ENCODE results near the gene RPS19. TPM values are rescaled to one million over a fixed set of nuclear protein-coding genes. Genes with fewer than 3 reads are reported as not detected.

Gene RPS19
- total RNA-seq, 1 experiment from 2014 or later = 3,020 TPM

DNA sequence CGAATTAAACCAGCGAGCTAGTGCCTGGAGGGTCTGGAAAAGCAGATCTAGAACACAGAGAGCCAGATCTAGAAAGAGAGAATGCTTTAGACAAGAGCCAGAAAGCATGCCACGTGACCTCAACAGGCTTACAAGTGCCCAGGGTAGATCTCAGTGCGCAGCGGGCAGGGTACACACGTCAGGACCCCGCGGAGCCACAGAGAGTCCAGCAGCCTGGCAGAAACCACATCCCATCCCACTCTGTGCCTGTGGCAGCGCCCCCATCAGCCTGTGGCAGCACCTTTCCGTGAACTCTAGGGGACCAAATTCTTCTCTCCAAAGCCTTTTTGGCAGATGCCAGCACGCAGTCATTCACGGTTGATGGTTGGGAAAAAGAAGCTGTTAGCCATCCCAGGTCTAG, 28.9 kb downstream of the RPS19 start:
- intact Hi-C loops (cut with micrococcal nuclease) = no loop called here
- Histone ChIP-seq H4K20me1 (ENCODE audit: insufficient read depth) (no peaks in the 10 kb centered on the region), H3K27me3 (ENCODE audit: insufficient read depth, low read length) (no peaks in the 10 kb centered on the region), H2AFZ (ENCODE audit: low read depth, low read length, poor library complexity, severe bottlenecking) (no peak overlapping the region), H3K9me3 (ENCODE audit: control insufficient read depth in 1 of 2, insufficient read depth in 1 of 2, low read depth in 1 of 2, low read length in 2 of 2) (no peaks in the 10 kb centered on the region), H3K79me2 (ENCODE audit: insufficient read depth, low read length) (peaks cover 54% of the 10 kb centered on the region), H3K9ac (ENCODE audit: low read length) (peak overlapping the region; percentile 65; the same call in 1 of the 2 replicates), H3K27ac (ENCODE audit: low read depth, low read length) (no peak overlapping the region), H3K9me2 (ENCODE audit: insufficient read depth) (no peaks in the 10 kb centered on the region), H3K4me1 (ENCODE audit: control insufficient read depth in 1 of 2, insufficient read depth in 2 of 2, low read length in 2 of 2) (peaks cover 27 to 44% of the 10 kb centered on the region in 2 experiments), H3K36me3 (ENCODE audit: control insufficient read depth in 1 of 2, insufficient read depth in 2 of 2, low read length in 2 of 2) (peaks cover 4 to 18% of the 10 kb centered on the region in 2 experiments), H3K4me3 (replicated peaks in 1 of 2; ENCODE audit: low read depth in 1 of 2, low read length in 2 of 2) (no peak overlapping the region), H3K4me2 (ENCODE audit: low read length) (no peak overlapping the region)
- ChIA-PET CTCF (no interaction called here), POLR2A (interaction anchor here (1.1 kb wide), 1 partner anchor 15 kb away, joined by 4 read pairs; no protein-coding TSS in a partner anchor), RAD21 (ENCODE audit: low non-redundant PET in 1 of 2, low total read pairs in 2 of 2, uncharacterized antibody in 2 of 2, unreplicated experiment in 2 of 2) (no interaction called here)
- no peak for DNase-seq (ENCODE audit: low read depth, low spot score)
- no peak for ATAC-seq
- no peak for TF ChIP-seq TCF7L2 (IDR thresholded peaks at IDR 0.05; ENCODE audit: borderline replicate concordance, extremely low read depth, insufficient read depth, insufficient read length)
- TF ChIP-seq, protein P1, sequence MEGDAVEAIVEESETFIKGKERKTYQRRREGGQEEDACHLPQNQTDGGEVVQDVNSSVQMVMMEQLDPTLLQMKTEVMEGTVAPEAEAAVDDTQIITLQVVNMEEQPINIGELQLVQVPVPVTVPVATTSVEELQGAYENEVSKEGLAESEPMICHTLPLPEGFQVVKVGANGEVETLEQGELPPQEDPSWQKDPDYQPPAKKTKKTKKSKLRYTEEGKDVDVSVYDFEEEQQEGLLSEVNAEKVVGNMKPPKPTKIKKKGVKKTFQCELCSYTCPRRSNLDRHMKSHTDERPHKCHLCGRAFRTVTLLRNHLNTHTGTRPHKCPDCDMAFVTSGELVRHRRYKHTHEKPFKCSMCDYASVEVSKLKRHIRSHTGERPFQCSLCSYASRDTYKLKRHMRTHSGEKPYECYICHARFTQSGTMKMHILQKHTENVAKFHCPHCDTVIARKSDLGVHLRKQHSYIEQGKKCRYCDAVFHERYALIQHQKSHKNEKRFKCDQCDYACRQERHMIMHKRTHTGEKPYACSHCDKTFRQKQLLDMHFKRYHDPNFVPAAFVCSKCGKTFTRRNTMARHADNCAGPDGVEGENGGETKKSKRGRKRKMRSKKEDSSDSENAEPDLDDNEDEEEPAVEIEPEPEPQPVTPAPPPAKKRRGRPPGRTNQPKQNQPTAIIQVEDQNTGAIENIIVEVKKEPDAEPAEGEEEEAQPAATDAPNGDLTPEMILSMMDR (IDR thresholded peaks at IDR 0.05 in 2 of 3, conservative IDR thresholded peaks at IDR 0.05 in 1 of 3; ENCODE audit: borderline replicate concordance in 1 of 3, insufficient read depth in 1 of 3, low read depth in 2 of 3, low read length in 2 of 3) = 0 out of 6 replicates have a peak, but pooled peaks of 2 of the 3 experiments have one; percentile 3 to 6
- no TSS peak for BruUV-seq (replicated peaks)

- no peak for TF ChIP-seq CBX3 (IDR thresholded peaks at IDR 0.05; ENCODE audit: low read depth)
- TF ChIP-seq SP1 (IDR thresholded peaks at IDR 0.05; ENCODE audit: low read depth) = no peak
- TF ChIP-seq EZH2 (IDR thresholded peaks at IDR 0.05) = no peak
- TF ChIP-seq EZH2phosphoT487 (IDR thresholded peaks at IDR 0.05; ENCODE audit: borderline replicate concordance) = no peak
- no peak for TF ChIP-seq EGR1 (IDR thresholded peaks at IDR 0.05; ENCODE audit: low read depth)
- no peak for TF ChIP-seq ELF1 (IDR thresholded peaks at IDR 0.05; ENCODE audit: borderline replicate concordance, low read depth)
- TF ChIP-seq CEBPB (IDR thresholded peaks at IDR 0.05; ENCODE audit: low read depth) = no peak
- peaks cover 11 to 18% of the 10 kb centered on the region in 2 experiments for H3K36me3 ChIP-seq (ENCODE audit: control insufficient read depth in 1 of 2, insufficient read depth in 2 of 2, low read length in 2 of 2)
- no peaks in the 10 kb centered on the region for H3K9me2 ChIP-seq (ENCODE audit: insufficient read depth)
- peaks cover 47% of the 10 kb centered on the region for H3K79me2 ChIP-seq (ENCODE audit: insufficient read depth, low read length)
- intact Hi-C loops (cut with micrococcal nuclease) = no loop called here
- H3K9ac ChIP-seq (ENCODE audit: low read length) = no peak overlapping the region
- H3K4me1 ChIP-seq (ENCODE audit: control insufficient read depth in 1 of 2, insufficient read depth in 2 of 2, low read length in 2 of 2) = peaks cover 27 to 41% of the 10 kb centered on the region in 2 experiments
- no peak for ATAC-seq
- CTCF ChIA-PET = no interaction called here
- H2AFZ ChIP-seq (ENCODE audit: low read depth, low read length, poor library complexity, severe bottlenecking) = no peak overlapping the region
- RAD21 ChIA-PET (ENCODE audit: low non-redundant PET in 1 of 2, low total read pairs in 2 of 2, uncharacterized antibody in 2 of 2, unreplicated experiment in 2 of 2) = no interaction called here
- no peaks in the 10 kb centered on the region for H3K9me3 ChIP-seq (ENCODE audit: control insufficient read depth in 1 of 2, insufficient read depth in 1 of 2, low read depth in 1 of 2, low read length in 2 of 2)
- H3K4me2 ChIP-seq (ENCODE audit: low read length) = no peak overlapping the region
- H4K20me1 ChIP-seq (ENCODE audit: insufficient read depth) = no peaks in the 10 kb centered on the region
- H3K4me3 ChIP-seq (replicated peaks in 1 of 2; ENCODE audit: low read depth in 1 of 2, low read length in 2 of 2) = no peak overlapping the region
- H3K27ac ChIP-seq (ENCODE audit: low read depth, low read length) = no peak overlapping the region
- H3K27me3 ChIP-seq (ENCODE audit: insufficient read depth, low read length) = no peaks in the 10 kb centered on the region
- BruUV-seq (replicated peaks) = no TSS peak
- DNase-seq (ENCODE audit: low read depth, low spot score) = no peak
- POLR2A ChIA-PET = no interaction called here
Measured at GRCh38 chr19:41889896-41890295, 29.8 kb downstream of the RPS19 start.

Measured in HCT116 (cell line).